GM18909 (cell line): ENCODE results near the gene UPF1.
"Not testable (repeated sequence)": the region's sequence is repeated elsewhere in the genome, so short reads cannot be mapped to it uniquely, and the experiment has no call there.

ENCODE experiments used
- ATAC-seq: cut with Tn5 transposase; IDR thresholded peaks from one replicate; pipeline ENCODE4 v1.9.1; 2021; ENCODE audit warnings: mild to moderate bottlenecking; ENCODE audit not compliant: unreplicated experiment, poor library complexity

Gene UPF1

GRCh38 chr19:18895038-18895823 is 63.5 kb downstream of the UPF1 start:
- ATAC-seq: no peak

GRCh38 chr19:18895824-18896341 is 64.1 kb downstream of the UPF1 start, which contains the start of gene CERS1:
Gene CERS1, minus strand, starts transcription at chr19:18896158. Its CDS starts 86 bp downstream, at chr19:18896072.
- no peak for ATAC-seq

GRCh38 chr19:18896421-18896841 is 64.7 kb downstream of the UPF1 start:
- no peak for ATAC-seq

- ATAC-seq: no peak
These were observed 65.6 kb downstream of the UPF1 start for GRCh38 chr19:18897094-18898029.

GRCh38 chr19:18898081-18898606 is 66.4 kb downstream of the UPF1 start:
- ATAC-seq: no peak

GRCh38 chr19:18898607-18899408 is 67.0 kb downstream of the UPF1 start:
- ATAC-seq: no peak

- no peak for ATAC-seq
These were observed 68.1 kb downstream of the UPF1 start for GRCh38 chr19:18899624-18900560.

GRCh38 chr19:18900700-18901481 is 69.1 kb downstream of the UPF1 start:
- ATAC-seq: no peak

GRCh38 chr19:18901491-18901890 is 69.7 kb downstream of the UPF1 start:
- ATAC-seq: no peak

- not testable (repeated sequence) for ATAC-seq
These were observed 70.8 kb downstream of the UPF1 start for GRCh38 chr19:18902519-18902918.

- no peak for ATAC-seq
These were observed 71.6 kb downstream of the UPF1 start for GRCh38 chr19:18903156-18904037.

GRCh38 chr19:18904334-18905057 is 72.7 kb downstream of the UPF1 start:
- no peak for ATAC-seq

GRCh38 chr19:18905058-18905456 is 73.3 kb downstream of the UPF1 start:
- no peak for ATAC-seq

- ATAC-seq: no peak
These were observed 73.9 kb downstream of the UPF1 start for GRCh38 chr19:18905513-18906236.

- no peak for ATAC-seq
These were observed 75.1 kb downstream of the UPF1 start for GRCh38 chr19:18906605-18907519.
